ENCODE data around the gene PTF1A.

PTF1A gene, protein sequence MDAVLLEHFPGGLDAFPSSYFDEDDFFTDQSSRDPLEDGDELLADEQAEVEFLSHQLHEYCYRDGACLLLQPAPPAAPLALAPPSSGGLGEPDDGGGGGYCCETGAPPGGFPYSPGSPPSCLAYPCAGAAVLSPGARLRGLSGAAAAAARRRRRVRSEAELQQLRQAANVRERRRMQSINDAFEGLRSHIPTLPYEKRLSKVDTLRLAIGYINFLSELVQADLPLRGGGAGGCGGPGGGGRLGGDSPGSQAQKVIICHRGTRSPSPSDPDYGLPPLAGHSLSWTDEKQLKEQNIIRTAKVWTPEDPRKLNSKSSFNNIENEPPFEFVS

DNA sequence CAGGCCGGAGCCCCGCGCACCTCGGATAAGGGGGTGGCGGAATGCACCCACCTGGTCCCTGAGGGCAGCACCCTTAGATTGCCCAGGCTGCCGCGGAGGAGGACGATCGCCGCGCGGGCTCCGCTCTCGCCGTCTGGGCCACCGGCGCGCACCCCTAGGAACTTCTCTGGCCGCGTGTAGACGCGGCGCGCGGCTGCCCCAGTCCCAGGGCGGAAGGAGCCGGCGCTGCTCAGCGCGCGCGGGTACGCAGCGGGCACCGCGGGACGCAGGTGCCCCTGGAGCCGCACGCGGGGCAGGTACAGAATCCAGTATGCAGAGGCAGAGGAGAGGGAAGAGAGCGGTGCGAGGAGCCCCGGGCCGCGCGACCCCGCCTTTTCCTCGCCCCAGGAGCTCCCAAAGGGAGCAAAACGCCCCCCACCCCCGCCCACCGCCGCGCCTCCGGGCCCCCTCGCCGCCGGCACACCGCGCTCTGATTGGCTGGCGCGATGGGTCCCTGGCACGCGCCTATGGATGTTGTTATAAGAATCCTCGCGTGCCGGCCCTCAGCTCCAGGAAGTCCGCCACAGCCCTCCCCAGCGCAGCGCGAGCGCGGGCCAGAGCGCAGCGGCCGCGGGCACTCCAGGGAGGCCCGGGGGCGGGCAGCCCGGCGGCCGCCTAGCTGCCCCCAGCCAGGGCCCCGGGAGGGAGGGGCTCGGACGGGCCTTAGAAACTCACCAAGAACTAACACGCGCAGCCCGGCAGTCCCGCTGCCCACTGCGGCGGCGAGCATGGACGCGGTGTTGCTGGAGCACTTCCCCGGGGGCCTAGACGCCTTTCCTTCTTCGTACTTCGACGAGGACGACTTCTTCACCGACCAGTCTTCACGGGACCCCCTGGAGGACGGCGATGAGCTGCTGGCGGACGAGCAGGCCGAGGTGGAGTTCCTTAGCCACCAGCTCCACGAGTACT, at the start of gene PTF1A:
PTF1A (plus strand) TSS at position 549 of the 948 bp plus-strand sequence; CDS start at position 768, 219 bp downstream.
- DNase-seq (ENCODE audit: low read depth in 2 of 3, low spot score in 2 of 3), result no peak

DNA sequence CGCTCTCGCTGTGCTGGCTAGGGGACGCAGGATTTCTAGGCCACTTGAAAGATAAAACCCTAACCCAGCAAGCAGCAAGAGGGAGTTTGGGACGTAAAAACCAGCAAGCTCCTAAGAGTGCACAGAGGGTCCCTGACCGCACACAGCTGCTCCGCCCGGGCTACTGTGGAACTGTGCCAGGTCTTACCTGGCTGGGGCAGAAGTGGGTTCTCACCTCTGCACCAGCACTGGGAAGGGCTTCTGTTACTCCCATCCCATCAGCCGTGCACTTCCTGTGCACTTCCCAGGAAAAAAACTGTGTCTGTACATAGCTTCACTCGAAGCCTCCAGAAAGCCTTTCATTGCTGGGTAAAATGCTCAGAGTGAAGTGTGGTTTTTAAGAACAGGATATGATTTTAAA, 45.9 kb upstream of the PTF1A start:
- DNase-seq (ENCODE audit: low read depth in 2 of 3, low spot score in 2 of 3), result no peak

DNA sequence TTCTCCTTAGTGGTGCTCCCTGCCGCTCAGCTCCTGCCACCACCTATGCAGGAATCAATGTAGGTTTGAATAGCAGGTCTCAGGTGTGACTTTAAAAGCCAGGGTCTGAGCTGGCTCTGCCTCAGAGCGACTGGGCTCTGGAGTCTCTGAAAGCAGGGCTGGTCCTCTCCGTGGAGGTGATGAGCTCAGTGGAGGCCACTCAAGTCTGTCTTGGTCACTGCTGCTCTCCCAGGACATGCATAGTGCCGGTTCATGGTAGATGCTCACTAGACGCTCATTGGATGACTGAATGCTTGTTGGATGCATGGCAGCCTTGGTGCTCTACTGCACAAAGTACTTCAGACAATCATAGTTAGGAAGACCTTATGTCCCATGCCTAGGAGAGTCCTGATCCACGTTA, 45.1 kb upstream of the PTF1A start:
- DNase-seq (ENCODE audit: low read depth in 2 of 3, low spot score in 2 of 3), result no peak

DNA sequence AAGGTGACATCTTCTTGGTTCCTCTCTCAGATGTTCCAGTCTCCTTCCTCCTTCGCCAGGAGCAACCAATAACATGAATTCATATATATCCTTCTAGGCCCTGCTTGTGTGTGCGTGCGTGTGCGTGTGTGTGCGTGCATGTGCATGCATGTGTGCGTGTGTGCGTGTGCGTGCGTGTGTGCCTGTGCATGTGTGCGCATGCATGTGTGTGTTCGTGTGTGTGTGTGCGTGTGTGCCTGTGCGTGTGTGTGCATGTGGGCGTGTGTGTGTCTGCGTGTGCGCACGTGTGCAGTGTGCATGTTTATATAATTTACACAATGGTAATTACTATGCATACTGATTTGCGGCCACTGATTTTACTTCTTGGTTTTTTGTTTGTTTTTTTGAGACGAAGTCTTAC, 43.9 kb upstream of the PTF1A start:
- DNase-seq (ENCODE audit: low read depth in 2 of 3, low spot score in 2 of 3), result no peak

DNA sequence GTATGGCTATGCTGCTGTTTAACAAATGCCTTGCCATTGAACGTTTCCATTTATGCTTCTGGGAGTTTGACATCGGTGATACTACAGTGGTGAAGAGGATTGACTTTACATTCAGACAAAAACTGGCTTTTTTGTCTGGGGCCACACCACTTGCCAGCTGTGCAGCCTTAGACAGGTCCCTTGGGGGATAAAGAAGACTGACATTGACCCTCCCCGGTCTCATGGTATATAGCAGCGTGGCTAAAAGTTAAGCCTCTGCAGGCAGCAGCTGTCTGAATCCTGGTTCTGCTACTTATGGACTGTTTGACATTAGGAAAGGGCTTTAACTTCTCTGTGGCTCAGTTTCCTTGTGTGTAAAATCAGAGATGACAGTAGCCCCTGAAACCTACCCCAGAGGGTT, 42.0 kb upstream of the PTF1A start:
- no peak for DNase-seq (ENCODE audit: low read depth in 2 of 3, low spot score in 2 of 3)

DNA sequence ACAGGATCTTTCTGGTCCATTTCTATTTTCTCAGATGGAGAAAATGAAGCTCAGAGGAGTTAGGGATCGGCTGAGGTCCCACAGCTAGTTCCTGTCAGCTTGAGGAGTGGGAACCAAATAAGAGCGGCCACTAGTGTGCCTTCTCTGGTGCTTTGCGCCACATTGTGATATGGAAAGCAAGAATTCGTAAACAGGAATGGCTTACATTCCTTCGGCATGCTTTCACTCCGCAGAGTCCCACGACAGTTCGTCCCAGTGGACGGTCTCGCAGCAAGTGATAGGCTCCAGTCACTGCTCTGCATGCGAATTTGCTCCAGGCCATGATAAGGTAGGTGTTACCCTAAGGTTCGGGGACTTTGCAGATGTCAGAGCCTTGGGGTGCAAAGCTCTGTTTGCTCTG, 41.5 kb upstream of the PTF1A start:
- DNase-seq (ENCODE audit: low read depth in 2 of 3, low spot score in 2 of 3), result no peak

DNA sequence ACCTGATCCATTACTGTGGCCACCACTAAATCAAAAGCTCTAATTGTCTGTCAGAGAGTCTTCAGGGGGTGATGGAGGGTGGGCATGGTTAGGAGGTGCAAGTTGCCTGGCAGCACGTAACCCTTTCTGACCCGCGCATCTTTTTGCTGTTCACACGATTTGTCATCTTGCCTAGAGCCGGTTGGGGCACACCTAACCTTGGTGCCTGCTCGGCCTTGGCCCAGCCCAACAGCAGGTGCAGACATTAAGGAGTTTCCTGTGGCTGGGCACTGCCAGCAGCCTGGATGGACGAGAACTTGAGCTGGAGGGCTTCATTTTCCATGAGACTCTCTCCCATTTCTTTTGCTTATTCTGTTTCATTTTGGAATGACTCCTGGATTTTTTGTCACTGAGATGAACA, 41.0 kb upstream of the PTF1A start:
- DNase-seq (ENCODE audit: low read depth in 2 of 3, low spot score in 2 of 3), result no peak

DNA sequence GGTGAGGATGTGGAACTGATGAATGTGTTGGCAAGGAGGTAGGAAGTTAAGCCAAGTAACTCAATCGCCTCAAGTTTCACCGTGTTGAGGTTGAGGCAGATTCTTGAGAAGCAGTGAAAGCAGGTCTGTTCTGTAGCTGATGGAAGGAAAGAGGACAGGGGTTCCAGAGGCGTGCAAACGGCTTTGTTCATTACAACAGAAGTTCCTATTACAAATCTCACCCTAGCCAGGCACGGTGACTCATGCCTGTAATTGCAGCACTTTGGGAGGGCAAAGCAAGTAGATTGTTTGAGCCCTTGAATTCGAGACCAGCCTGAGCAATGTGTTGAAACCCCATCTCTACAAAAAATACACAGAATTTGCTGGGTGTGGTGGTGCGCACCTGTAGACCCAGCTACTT, 36.9 kb upstream of the PTF1A start:
- no peak for DNase-seq (ENCODE audit: low read depth in 2 of 3, low spot score in 2 of 3)

DNA sequence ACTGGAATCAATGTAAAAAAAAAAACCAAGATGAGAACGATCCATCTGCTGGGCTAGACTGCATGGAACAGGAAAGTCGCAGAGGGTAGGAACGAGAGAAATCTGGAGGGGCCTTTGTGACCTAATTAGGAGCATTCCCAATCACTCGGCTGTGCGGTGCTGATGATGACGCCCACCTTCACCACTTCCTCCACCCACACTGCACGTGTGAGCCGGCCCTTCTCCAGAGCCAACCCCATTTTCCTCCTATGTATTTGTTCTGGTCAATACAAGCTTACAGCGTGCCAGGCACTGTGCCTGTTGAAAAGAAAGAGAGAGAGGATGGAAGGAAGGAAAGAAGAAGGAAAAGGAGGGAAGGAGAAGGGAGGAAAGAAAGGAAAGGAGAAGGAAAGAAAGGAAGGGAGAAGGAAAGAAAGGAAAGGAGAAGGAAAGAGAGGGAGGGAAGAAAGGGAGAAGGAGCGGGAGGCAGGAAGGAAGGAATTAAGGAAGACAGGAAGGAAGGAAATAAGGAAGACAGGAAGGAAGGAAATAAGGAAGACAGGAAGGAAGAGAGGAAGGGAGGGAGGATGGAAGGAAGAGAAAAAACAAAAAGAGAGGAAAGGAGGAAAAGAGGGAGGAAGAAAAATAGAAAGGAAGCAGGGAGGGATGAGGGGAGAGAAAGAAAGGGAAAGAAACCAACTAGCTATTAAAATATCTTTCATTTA, 35.5 kb upstream of the PTF1A start:
- DNase-seq (ENCODE audit: low read depth in 2 of 3, low spot score in 2 of 3), result no peak

DNA sequence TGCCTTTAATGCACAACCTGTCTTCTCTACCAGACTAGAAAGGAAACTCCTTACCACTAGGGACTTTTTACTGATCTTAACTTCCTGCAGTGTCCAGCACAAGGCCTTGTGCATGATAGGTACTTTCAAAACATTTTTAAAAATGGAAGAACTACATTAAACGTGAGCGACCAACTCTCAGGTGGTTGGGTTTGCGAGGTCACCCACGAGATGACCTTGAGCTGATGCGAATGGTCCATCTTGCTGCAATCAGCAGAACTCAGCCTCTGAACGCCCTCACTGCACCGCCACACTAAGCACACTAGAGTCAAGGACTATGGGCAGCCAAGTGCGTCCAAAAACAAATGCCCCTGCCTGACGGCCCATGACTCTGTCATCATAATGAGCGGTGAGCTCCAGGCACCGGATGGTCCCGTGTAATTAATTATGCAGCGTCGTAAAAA, 34.9 kb upstream of the PTF1A start:
- no peak for DNase-seq (ENCODE audit: low read depth in 2 of 3, low spot score in 2 of 3)

DNA sequence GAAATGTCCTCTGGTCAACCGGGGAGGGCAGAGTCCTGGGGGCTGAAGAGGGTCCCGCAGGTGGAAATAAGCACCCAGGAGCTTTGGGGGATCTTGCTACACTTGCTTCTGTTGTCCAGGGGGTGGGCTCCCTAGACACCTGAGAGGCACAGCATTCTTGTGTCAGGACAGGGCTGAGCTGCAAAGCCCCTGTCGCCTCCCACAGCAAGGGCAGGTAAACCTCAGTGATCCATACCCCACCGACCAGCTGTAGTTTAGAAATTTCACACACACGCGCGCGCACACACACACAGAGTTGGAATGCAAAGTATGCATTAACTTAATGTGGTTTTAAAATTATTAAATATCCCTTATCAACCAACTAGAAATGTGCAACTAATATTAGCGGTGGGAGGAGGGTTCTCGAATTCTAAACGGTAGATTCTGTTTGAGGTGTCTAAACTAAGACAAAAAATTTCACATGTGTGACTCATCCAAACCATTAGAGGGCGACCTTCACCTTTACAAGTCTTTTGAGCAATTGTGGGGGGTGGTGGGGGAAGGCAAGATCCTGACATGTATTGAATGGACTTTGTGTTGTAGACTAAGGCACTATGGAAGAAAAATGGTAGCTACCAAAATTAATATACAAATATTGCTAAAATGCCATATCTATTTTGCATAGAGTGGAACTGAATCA, 34.3 kb upstream of the PTF1A start:
- DNase-seq (ENCODE audit: low read depth in 2 of 3, low spot score in 2 of 3), result no peak

DNA sequence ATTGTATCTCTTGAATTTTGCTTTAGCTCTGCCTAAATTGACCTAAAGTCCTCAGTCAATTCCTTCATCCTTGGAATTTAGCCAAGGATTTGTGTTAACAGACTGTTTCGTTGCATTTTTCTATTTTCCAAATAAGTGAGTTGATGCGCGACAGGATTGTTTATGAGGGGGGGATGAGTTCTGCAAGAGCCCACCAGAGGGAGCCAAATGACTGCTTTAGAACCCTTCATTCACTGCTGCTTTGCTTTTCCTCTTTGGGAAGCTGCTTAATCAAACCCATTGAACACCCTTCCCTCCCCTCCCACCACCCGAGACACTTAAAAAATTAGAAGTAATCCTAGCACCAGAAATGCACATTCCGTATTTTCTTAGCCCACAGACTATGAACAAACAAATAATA, 33.7 kb upstream of the PTF1A start:
- no peak for DNase-seq (ENCODE audit: low read depth in 2 of 3, low spot score in 2 of 3)

DNA sequence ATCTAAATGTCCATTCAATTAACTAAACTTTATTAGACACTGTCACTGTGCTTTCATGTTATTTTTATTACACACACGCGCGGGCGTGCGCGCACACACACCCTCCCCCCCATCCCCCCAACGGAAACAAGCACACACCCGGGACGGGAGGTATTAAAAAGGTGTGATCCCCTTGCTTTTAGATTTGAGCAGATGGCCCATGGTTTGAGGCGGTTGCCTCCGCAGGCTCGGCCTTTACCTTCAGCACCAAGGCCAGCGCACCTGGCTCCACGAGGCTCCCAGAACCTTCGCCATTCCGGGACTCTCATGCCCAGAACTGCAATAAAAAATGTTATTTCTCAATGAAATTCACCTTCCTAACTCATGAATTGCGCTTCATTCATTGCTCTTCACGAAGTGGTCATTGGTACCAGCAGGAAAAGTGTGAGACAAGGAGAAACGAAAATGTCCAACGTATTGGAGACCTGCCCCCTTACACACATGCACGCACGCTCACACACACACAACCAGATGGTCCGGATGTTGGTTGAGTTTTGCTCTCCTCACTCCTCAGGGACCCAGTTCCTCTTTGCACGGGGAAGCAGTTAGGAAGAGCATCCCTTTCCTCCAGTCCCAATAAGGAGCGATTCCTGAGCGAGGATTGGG, 20.8 kb upstream of the PTF1A start:
- DNase-seq (ENCODE audit: low read depth in 2 of 3, low spot score in 2 of 3), result no peak

DNA sequence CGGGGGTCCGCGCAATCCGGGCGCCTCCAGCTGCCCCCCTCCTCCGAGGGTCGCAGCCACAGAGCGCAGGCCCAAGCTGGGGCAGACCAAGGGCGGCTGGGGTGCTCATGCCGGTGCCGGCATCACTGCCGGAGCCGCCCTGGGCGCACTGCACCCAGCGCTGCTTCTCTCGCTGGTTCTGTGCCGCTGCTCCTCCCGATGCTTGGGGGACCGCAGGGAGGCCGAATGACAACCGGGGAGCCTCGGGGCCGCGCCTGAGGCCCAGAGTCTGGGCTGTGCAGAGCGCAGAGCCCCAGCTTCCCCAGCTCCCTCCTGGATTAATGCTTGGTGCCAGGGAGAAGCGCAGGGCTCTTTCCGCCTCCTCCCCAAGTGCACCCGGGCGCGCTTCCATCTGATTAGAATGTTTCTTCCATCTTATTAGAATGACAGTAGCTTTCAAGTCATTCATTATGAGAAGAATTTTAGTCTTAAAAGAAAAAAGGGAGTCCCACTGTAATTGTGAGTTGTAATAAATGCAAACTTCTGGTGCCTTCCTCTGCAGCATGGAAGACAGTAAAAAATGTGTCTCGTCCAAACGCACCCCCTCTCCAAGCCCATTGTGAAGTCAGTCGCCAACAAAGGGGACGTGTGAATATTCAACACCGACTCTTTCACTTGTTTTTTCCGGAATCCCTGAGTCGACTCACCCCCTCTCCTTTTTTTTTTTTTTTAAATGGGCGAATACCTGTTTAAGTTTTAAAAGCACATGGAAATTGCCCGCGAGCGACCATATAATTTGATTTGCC, 19.5 kb upstream of the PTF1A start:
- DNase-seq (ENCODE audit: low read depth in 2 of 3, low spot score in 2 of 3), result no peak

DNA sequence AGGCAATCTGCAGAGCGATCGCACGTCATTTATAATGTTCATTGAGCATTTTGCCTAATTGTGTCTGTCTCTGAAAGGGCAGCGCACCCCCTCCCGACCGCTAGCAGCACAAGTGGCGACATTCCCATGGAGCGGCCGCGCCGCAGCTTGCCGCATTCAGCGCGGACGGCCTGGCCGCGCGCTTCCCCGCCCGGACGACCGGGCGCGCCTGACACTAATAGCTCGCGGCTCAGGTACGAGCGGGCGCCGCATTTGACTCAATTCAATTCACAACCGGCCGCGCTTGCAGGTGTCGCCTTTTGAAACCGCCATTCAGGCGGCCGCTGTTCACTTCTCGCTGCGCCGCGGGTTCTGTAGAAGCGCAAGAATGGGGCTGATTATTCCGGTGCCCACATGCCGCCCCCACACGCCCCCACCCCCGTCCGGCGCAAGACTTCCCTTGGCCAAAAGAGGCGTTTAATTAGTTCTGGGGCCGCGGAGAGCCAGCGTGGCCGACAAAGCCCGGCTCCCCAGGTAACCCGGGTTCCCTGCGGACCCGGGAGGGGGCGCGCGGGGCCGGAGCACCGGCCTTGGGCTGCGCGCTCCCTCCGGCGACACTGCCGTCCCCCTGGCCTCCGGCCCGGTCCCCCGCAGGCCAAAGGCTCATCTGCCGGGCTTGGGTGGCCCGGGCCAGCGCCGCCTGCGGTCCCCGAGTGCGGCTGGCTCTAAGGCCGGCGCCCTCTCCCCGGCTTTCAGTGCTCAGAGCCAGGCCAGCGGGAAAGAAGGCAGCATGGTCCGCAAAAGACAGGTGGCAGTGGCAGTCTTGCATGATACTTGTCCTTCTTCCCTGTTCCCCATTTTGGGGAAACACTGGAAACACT, 18.7 kb upstream of the PTF1A start:
- no peak for DNase-seq (ENCODE audit: low read depth in 2 of 3, low spot score in 2 of 3)

DNA sequence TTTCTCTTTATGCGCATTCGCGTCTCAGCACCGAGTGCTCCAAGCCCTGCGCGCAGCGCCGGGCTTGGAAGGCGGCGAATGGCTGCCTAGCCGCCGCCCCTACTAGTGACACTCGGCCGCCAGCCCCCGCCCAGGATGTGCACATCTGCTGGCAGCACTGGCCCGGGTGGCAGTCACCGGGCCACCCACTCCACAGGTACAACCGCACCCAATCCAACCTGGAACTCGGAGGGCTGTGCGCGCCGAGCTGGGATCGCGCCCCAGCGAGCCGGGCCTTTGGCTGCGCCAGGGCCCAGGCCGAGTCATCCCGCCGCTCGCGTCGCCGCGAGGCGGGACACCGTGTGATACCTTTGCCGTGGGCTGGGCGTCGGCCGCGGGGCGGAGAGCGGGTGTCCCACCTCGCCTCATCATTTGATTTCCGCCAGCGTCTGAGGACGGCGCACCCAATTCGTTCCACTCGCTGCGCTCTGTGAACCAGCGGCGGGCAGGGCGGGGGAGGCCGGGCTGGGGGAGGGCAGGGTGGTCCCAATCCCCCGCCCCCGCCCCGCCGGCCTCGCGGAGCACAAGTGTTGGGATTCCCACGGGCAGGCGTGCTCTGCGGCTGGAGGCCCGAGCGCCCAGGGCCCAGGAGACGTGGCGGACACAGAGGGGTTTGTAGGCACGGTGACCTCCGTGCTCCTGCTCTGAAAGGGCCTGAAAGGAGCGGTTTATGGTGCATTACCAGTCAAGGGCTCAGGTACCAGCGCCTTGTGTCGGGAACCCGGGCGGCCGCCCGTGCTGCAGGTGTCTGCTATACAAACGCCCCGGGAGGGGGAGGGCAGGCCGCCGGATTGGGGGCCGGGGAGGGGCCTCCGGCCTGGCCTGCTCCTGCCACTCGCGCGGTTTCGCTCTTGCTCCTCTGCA, 17.8 kb upstream of the PTF1A start:
- no peak for DNase-seq (ENCODE audit: low read depth in 2 of 3, low spot score in 2 of 3)

DNA sequence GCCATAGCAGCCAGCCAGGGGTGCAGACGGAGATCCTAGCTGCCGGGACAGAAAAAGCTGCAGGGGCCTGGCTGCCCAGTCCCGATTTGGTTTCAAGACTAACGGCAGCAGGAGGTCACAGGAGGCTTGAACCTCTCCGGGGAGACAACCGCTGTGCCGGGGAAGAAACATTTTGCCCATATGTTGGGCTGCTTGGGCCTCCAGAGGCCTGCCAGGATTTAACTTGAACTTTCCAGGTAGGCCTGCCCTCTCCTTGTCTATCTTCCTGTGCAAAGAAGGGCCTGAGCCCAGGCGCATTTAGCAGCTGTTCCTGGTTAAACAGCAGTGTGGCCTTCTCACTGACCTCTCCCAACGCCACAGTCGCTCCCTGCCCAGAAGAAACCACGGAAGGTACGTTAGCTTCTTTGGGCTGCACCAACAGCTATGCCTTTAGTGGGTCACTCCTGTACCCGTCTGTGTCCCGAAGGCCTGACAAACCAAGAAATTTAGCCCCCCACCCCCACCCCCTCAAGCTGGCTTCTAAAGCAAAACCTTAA, 17.1 kb upstream of the PTF1A start:
- DNase-seq (ENCODE audit: low read depth in 2 of 3, low spot score in 2 of 3), result no peak

DNA sequence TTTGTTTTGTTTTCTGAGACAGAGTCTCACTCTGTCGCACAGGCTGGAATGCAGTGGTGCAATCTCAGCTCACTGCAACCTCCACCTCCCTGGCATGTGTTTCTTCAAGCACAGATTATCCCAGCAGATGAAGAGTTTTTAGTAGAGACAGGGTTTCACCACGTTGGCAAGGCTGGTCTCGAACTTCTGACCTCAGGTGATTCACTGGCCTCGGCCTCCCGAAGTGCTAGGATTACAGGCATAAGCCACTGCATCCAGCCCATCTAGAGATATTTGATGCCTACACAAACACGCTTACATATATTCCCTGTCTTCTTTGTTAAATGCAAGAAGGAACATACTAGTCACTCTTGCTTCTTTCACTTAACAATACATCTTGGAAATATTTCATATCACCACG, 5.9 kb upstream of the PTF1A start:
- DNase-seq (ENCODE audit: low read depth in 2 of 3, low spot score in 2 of 3), result no peak
